ENCODE results near the gene DMD.
"Not testable (repeated sequence)": the region's sequence is repeated elsewhere in the genome, so short reads cannot be mapped to it uniquely, and the experiment has no call there.

Gene DMD

GRCh38 chrX:31521941-31522340 lies 1689.4 kb downstream of the DMD start:
- DNase-seq (ENCODE audit: low spot score) = no peak

GRCh38 chrX:31516527-31516926 lies 1694.8 kb downstream of the DMD start:
- DNase-seq (ENCODE audit: low spot score) = no peak

GRCh38 chrX:31508338-31508737 lies 1703.0 kb downstream of the DMD start:
- DNase-seq (ENCODE audit: low spot score) = no peak

GRCh38 chrX:31506928-31507327 lies 1704.4 kb downstream of the DMD start:
- DNase-seq (ENCODE audit: low spot score) = no peak

GRCh38 chrX:31506360-31506759 lies 1705.0 kb downstream of the DMD start:
- no peak for DNase-seq (ENCODE audit: low spot score)

- DNase-seq (ENCODE audit: low spot score) = no peak
These were observed 1710.4 kb downstream of the DMD start for GRCh38 chrX:31500921-31501320.

- no peak for DNase-seq (ENCODE audit: low spot score)
These were observed 1712.2 kb downstream of the DMD start for GRCh38 chrX:31499109-31499508.

GRCh38 chrX:31497086-31497485 lies 1714.3 kb downstream of the DMD start:
- DNase-seq (ENCODE audit: low spot score) = no peak

- DNase-seq (ENCODE audit: low spot score) = no peak
These were observed 1723.4 kb downstream of the DMD start for GRCh38 chrX:31487951-31488350.

- DNase-seq (ENCODE audit: low spot score) = no peak
These were observed 1728.0 kb downstream of the DMD start for GRCh38 chrX:31483336-31483735.

- DNase-seq (ENCODE audit: low spot score) = no peak
These were observed 1730.7 kb downstream of the DMD start for GRCh38 chrX:31480696-31481095.

GRCh38 chrX:31471229-31471628 lies 1740.1 kb downstream of the DMD start:
- no peak for DNase-seq (ENCODE audit: low spot score)

- not testable (repeated sequence) for DNase-seq (ENCODE audit: low spot score)
These were observed 1740.6 kb downstream of the DMD start for GRCh38 chrX:31470753-31471152.

GRCh38 chrX:31464306-31464915 lies 1746.9 kb downstream of the DMD start:
- no peak for DNase-seq (ENCODE audit: low spot score)

- DNase-seq (ENCODE audit: low spot score) = no peak
These were observed 1750.1 kb downstream of the DMD start for GRCh38 chrX:31461266-31461665.

- DNase-seq (ENCODE audit: low spot score) = no peak
These were observed 1752.0 kb downstream of the DMD start for GRCh38 chrX:31459361-31459760.

- DNase-seq (ENCODE audit: low spot score) = no peak
These were observed 1761.4 kb downstream of the DMD start for GRCh38 chrX:31449965-31450364.

GRCh38 chrX:31449081-31449480 lies 1762.3 kb downstream of the DMD start:
- DNase-seq (ENCODE audit: low spot score) = no peak

- no peak for DNase-seq (ENCODE audit: low spot score)
These were observed 1765.8 kb downstream of the DMD start for GRCh38 chrX:31445542-31445941.

GRCh38 chrX:31443654-31444053 lies 1767.7 kb downstream of the DMD start:
- DNase-seq (ENCODE audit: low spot score) = no peak

- DNase-seq (ENCODE audit: low spot score) = no peak
These were observed 1770.8 kb downstream of the DMD start for GRCh38 chrX:31440546-31440945.

- no peak for DNase-seq (ENCODE audit: low spot score)
These were observed 1774.9 kb downstream of the DMD start for GRCh38 chrX:31436424-31436823.

GRCh38 chrX:31435592-31435991 lies 1775.8 kb downstream of the DMD start:
- DNase-seq (ENCODE audit: low spot score) = no peak

GRCh38 chrX:31433856-31434255 lies 1777.5 kb downstream of the DMD start:
- DNase-seq (ENCODE audit: low spot score) = no peak

- no peak for DNase-seq (ENCODE audit: low spot score)
These were observed 1781.4 kb downstream of the DMD start for GRCh38 chrX:31429915-31430314.

Data from hematopoietic multipotent progenitor cell treated with erythropoietin and hydrocortisone succinate and interleukin-3 and kit ligand, for 15 days (in vitro differentiated cells).